ENCODE results near the gene SPART.

GRCh38 chr13:36371185-36371584 is 25.0 kb upstream of the SPART start:
- no peak for TF ChIP-seq CTCF (IDR thresholded peaks at IDR 0.05)
- no peak for TF ChIP-seq POLR2A (IDR thresholded peaks at IDR 0.05)

All from right lobe of liver (tissue), 4 donors.